ENCODE data around the gene CDH16. TPM values are rescaled to one million over a fixed set of nuclear protein-coding genes. Genes with fewer than 3 reads are reported as not detected.

CDH16 gene
- total RNA-seq, 4 donors from 2014 or later: not detected

- WGBS, 2 donors (ENCODE audit: low coverage in 1 of 2): 0 to 5% methylated on average over 2 to 4 of the region's 58 CpGs
- H3K9me3 ChIP-seq: no peaks in the 10 kb centered on the region
These were observed 38.2 kb downstream of the CDH16 start, which contains the start of gene PDP2 for GRCh38 chr16:66880288-66881013. Gene PDP2, plus strand, starts transcription at chr16:66880515. Its CDS starts 3,770 bp downstream, at chr16:66884285.

GRCh38 chr16:66878067-66878466 lies 40.6 kb downstream of the CDH16 start:
- no peak for TF ChIP-seq POLR2A (IDR thresholded peaks at IDR 0.05)
- no peak for TF ChIP-seq CTCF (IDR thresholded peaks at IDR 0.05)
- TF ChIP-seq POLR2AphosphoS5 (IDR thresholded peaks at IDR 0.05): no peak
- no peaks in the 10 kb centered on the region for H3K36me3 ChIP-seq
- H3K27ac ChIP-seq: no peak overlapping the region
- no peak for ATAC-seq
- no peaks in the 10 kb centered on the region for H3K27me3 ChIP-seq
- no peaks in the 10 kb centered on the region for H3K9me3 ChIP-seq
- WGBS, 2 donors (ENCODE audit: low coverage in 1 of 2): 58 to 94% methylated on average over 3 to 5 of the region's 5 CpGs
- H3K4me1 ChIP-seq: peaks cover 0 to 27% (median 5%) of the 10 kb centered on the region in 3 donors
- H3K4me3 ChIP-seq: no peak overlapping the region

More at GRCh38 chr16:66880288-66881013, 38.2 kb downstream of the CDH16 start, which contains the start of gene PDP2:
- peak; percentile 99 for ATAC-seq
- H3K4me3 ChIP-seq: peak within 1 kb of the TSS; percentile 72 to 89
- H3K27me3 ChIP-seq: no peaks in the 10 kb centered on the region
- peaks cover 0 to 23% of the 10 kb centered on the region in 2 donors for H3K36me3 ChIP-seq
- TF ChIP-seq EP300 (IDR thresholded peaks at IDR 0.05): no peak
- TF ChIP-seq POLR2A (IDR thresholded peaks at IDR 0.05): peak; percentile 44 to 47
- peak; percentile 31 for TF ChIP-seq POLR2AphosphoS5 (IDR thresholded peaks at IDR 0.05)
- peak in 1 of 4 experiments; percentile 16 for TF ChIP-seq CTCF (IDR thresholded peaks at IDR 0.05)
- H3K4me1 ChIP-seq: peaks cover 0 to 23% (median 5%) of the 10 kb centered on the region in 3 donors
- peak within 1 kb of the TSS; percentile 29 to 83 (median 78) for H3K27ac ChIP-seq

- H3K4me1 ChIP-seq: peaks cover 0 to 13% (median 6%) of the 10 kb centered on the region in 3 donors
- no peaks in the 10 kb centered on the region for H3K27me3 ChIP-seq
- WGBS, 2 donors (ENCODE audit: low coverage in 1 of 2): 33 to 67% methylated on average over 1 of the region's 1 CpG
- H3K4me3 ChIP-seq: no peak overlapping the region
- ATAC-seq: no peak
- TF ChIP-seq EP300 (IDR thresholded peaks at IDR 0.05) (no peak), CTCF (IDR thresholded peaks at IDR 0.05) (no peak), POLR2AphosphoS5 (IDR thresholded peaks at IDR 0.05) (no peak), POLR2A (IDR thresholded peaks at IDR 0.05) (no peak)
- no peaks in the 10 kb centered on the region for H3K9me3 ChIP-seq
- no peaks in the 10 kb centered on the region for H3K36me3 ChIP-seq
- H3K27ac ChIP-seq: no peak overlapping the region
These were observed 44.5 kb downstream of the CDH16 start for GRCh38 chr16:66874079-66874775.

- peak overlapping the region in 3 of 4 donors; percentile 44 to 70 (median 55) for H3K27ac ChIP-seq
- H3K4me3 ChIP-seq: no peak overlapping the region
- no peaks in the 10 kb centered on the region for H3K27me3 ChIP-seq
- peaks cover 0 to 13% (median 6%) of the 10 kb centered on the region in 3 donors for H3K4me1 ChIP-seq
- TF ChIP-seq POLR2AphosphoS5 (IDR thresholded peaks at IDR 0.05): no peak
- no peak for TF ChIP-seq CTCF (IDR thresholded peaks at IDR 0.05)
- TF ChIP-seq POLR2A (IDR thresholded peaks at IDR 0.05): no peak
- no peak for TF ChIP-seq EP300 (IDR thresholded peaks at IDR 0.05)
- no peaks in the 10 kb centered on the region for H3K9me3 ChIP-seq
- no peak for ATAC-seq
- H3K36me3 ChIP-seq: no peaks in the 10 kb centered on the region
These were observed 45.0 kb downstream of the CDH16 start for GRCh38 chr16:66873685-66874055.

Measured in gastroesophageal sphincter (tissue), 4 donors.